Esophagus muscularis mucosa (tissue), 4 donors: ENCODE results near the gene ASXL2.
"Not testable (repeated sequence)": the region's sequence is repeated elsewhere in the genome, so short reads cannot be mapped to it uniquely, and the experiment has no call there.

Experiments used
- CTCF ChIP-seq, 3 experiments: fragments of 200-600 bp in 2 of 3; fragments of 450-650 bp in 1 of 3; sonication (generic) in 2 of 3; IDR thresholded peaks; one replicate each; pipeline ENCODE4 v1.5.1; 2017 to 2019; ENCODE audit warnings: antibody characterized with exemption in 3 of 3, mild to moderate bottlenecking in 2 of 3, moderate library complexity in 1 of 3
- EP300 ChIP-seq: sonication (generic); formaldehyde crosslinking; IDR thresholded peaks from one replicate; pipeline ENCODE4 v1.6.1; 2017; ENCODE audit warnings: antibody characterized with exemption
- POLR2A ChIP-seq: fragments of 450-650 bp; IDR thresholded peaks from one replicate; pipeline ENCODE4 v1.6.1; 2017; ENCODE audit warnings: antibody characterized with exemption, moderate library complexity, mild to moderate bottlenecking, low read depth
- POLR2AphosphoS5 ChIP-seq, 2 donors: sonication (generic); formaldehyde crosslinking; IDR thresholded peaks; one replicate each; pipeline ENCODE4 v1.6.1; 2017; ENCODE audit warnings: antibody characterized with exemption in 2 of 2

- TF ChIP-seq CTCF (IDR thresholded peaks at IDR 0.05); POLR2AphosphoS5 (IDR thresholded peaks at IDR 0.05); POLR2A; EP300: not testable (repeated sequence)
These were observed 31.3 kb upstream of the ASXL2 start for GRCh38 chr2:25909574-25909973.
